Kidney (tissue), 14 donors: Measurements from ENCODE around the gene TMSB10. TPM values are rescaled to one million over a fixed set of nuclear protein-coding genes. Genes with fewer than 3 reads are reported as not detected.

Source experiments
- DNase-seq, 5 donors: peaks; one replicate each; pipeline ENCODE4 v3.0.0-alpha.2; 2013 to 2020
- FAIRE-seq: peaks from 2 replicates; lab custom pipeline; 2012; peaks lifted over from hg19 to GRCh38; lab: Jason Lieb, UNC
- H3K27ac ChIP-seq, 2 donors: one replicate each; pipeline ENCODE4 v1.7.0; 2013; ENCODE audit warnings: low read depth in 2 of 2, low read length in 2 of 2, inconsistent platforms in 1 of 2
- H3K27me3 ChIP-seq: one replicate; pipeline ENCODE4 v1.7.1; 2013; ENCODE audit warnings: low read length, inconsistent platforms; ENCODE audit not compliant: control insufficient read depth, insufficient read depth
- H3K36me3 ChIP-seq, 3 donors: one replicate each; pipeline versions ENCODE4 v1.7.0 to v1.7.1; 2013; ENCODE audit warnings: low read length in 3 of 3, control low read depth in 1 of 3, inconsistent platforms in 1 of 3; ENCODE audit not compliant: insufficient read depth in 3 of 3, control insufficient read depth in 2 of 3
- H3K4me1 ChIP-seq, 3 donors: one replicate each; pipeline versions ENCODE4 v1.7.0 to v1.7.1; 2013; ENCODE audit warnings: low read length in 3 of 3, inconsistent platforms in 1 of 3, low read depth in 1 of 3; ENCODE audit not compliant: control insufficient read depth in 2 of 3, insufficient read depth in 2 of 3
- H3K4me3 ChIP-seq, 3 donors: one replicate each; pipeline versions ENCODE4 v1.7.0 to v1.8.1; 2013; ENCODE audit warnings: low read length in 3 of 3, control low read depth in 1 of 3, inconsistent platforms in 1 of 3
- H3K9ac ChIP-seq, 3 donors: one replicate each; pipeline versions ENCODE4 v1.7.0 to v1.7.1; 2013; ENCODE audit warnings: low read length in 3 of 3, control low read depth in 1 of 3, inconsistent platforms in 1 of 3
- H3K9me3 ChIP-seq, 3 donors: one replicate each; pipeline versions ENCODE4 v1.7.0 to v1.7.1; 2013; ENCODE audit warnings: low read length in 3 of 3, control low read depth in 1 of 3, inconsistent platforms in 1 of 3; ENCODE audit not compliant: control insufficient read depth in 2 of 3, insufficient read depth in 1 of 3
- CTCF ChIP-seq: IDR thresholded peaks from 3 replicates; pipeline ENCODE4 v1.5.1; 2012; ENCODE audit warnings: mild to moderate bottlenecking, moderate library complexity, borderline replicate concordance; ENCODE audit not compliant: insufficient read depth; ENCODE audit errors: extremely low read depth
- intact Hi-C: fragments of 100-400 bp; cut with DNase I; formaldehyde crosslinking; loops from one replicate; pipeline ENCODE4 v1.11.1; 2022
- polyA plus RNA-seq: library from polyadenylated mRNA; stranded (reverse); fragments of 350-450 nt; fragmentation: Illumina TruSeq; extraction: RNeasy Lipid Tissue Mini Kit (QIAGEN cat#74804); gene quantifications from one replicate; pipeline ENCODE4 v1.2.3, GENCODE V29; 2014; ENCODE audit warnings: low read depth, low replicate concordance; ENCODE audit not compliant: insufficient read depth
- total RNA-seq: library from RNA; stranded (reverse); fragmentation: NEBNext Ultra II Directional; extraction: Animal tissue kit (Norgen Biotek cat#: 25700); gene quantifications from one replicate; pipeline ENCODE4 v1.2.1, GENCODE V29; 2021
- donor health status: control.
- donor health status: control.
- donor health status: control.
- donor health status: control.
- donor health status: control.
- donor health status: DM: yes; HTN: yes; CAD: no.
- donor health status: Normal renal cell carcinoma (clear cell type).

The TMSB10 gene
- total and polyA plus RNA-seq, 2 donors from 2014 or later: 1,610 to 2,277 TPM

- Histone ChIP-seq H3K9ac (peak within 1 kb of the TSS in 1 of 3 donors; percentile 41), H3K4me3 (peak within 1 kb of the TSS; percentile 60 to 67 (median 61)), H3K27ac (no peak within 1 kb of the TSS), H3K9me3 (no peaks in the 10 kb centered on the region), H3K27me3 (peaks cover 18% of the 10 kb centered on the region), H3K36me3 (no peaks in the 10 kb centered on the region), H3K4me1 (peaks cover 0 to 7% (median 0%) of the 10 kb centered on the region in 3 donors)
- FAIRE-seq (no peak), DNase-seq (peak; percentile 19 to 80 (median 37))
- no peak for TF ChIP-seq CTCF
- intact Hi-C loops: loop anchor here (10.0 kb wide), 1 partner anchor 386 kb away; no protein-coding TSS in a partner anchor
Observed at GRCh38 chr2:84880645-84881521, 24.6 kb upstream of the TMSB10 start, which contains the start of gene TRABD2A. TSS of gene TRABD2A (minus strand) at chr2:84881084. CDS start at chr2:84881039, 45 bp downstream.

GRCh38 chr2:84881581-84882413, 23.7 kb upstream of the TMSB10 start:
- no peaks in the 10 kb centered on the region for H3K9me3 ChIP-seq
- H3K4me1 ChIP-seq: peaks cover 0 to 7% (median 0%) of the 10 kb centered on the region in 3 donors
- H3K9ac ChIP-seq: peak overlapping the region in 1 of 3 donors; percentile 41
- H3K4me3 ChIP-seq: peak overlapping the region; percentile 60 to 67 (median 61)
- no peaks in the 10 kb centered on the region for H3K36me3 ChIP-seq
- H3K27me3 ChIP-seq: peaks cover 18% of the 10 kb centered on the region
- DNase-seq: peak; percentile 80 to 93 (median 89)
- no peak for FAIRE-seq
- H3K27ac ChIP-seq: no peak overlapping the region
- intact Hi-C loops: loop anchor here (10.0 kb wide), 1 partner anchor 387 kb away; no protein-coding TSS in a partner anchor
- peak; percentile 82 for TF ChIP-seq CTCF

GRCh38 chr2:84882414-84882738, 23.1 kb upstream of the TMSB10 start:
- intact Hi-C loops: loop anchor here (10.0 kb wide), 1 partner anchor 388 kb away; no protein-coding TSS in a partner anchor
- Histone ChIP-seq H3K36me3 (no peaks in the 10 kb centered on the region), H3K27ac (no peak overlapping the region), H3K4me1 (peaks cover 0 to 7% (median 0%) of the 10 kb centered on the region in 3 donors), H3K4me3 (peak overlapping the region in 1 of 3 donors; percentile 67), H3K9ac (no peak overlapping the region), H3K9me3 (no peaks in the 10 kb centered on the region), H3K27me3 (peaks cover 18% of the 10 kb centered on the region)
- FAIRE-seq (no peak), DNase-seq (no peak)
- TF ChIP-seq CTCF: no peak
